SH-SY5Y (cell line): ENCODE data around the gene OR8G1.

Experiments
- GATA2 ChIP-seq: IDR thresholded peaks from 2 replicates; pipeline ENCODE4 v1.6.1; 2011; ENCODE audit warnings: mild to moderate bottlenecking, low read depth, low read length
- GATA3 ChIP-seq: IDR thresholded peaks from 2 replicates; pipeline ENCODE4 v1.6.1; 2011; ENCODE audit warnings: low read depth, mild to moderate bottlenecking, low read length, moderate library complexity

GRCh38 chr11:124195189-124195734 is 45.6 kb upstream of the OR8G1 start:
- TF ChIP-seq GATA3 (no peak), GATA2 (no peak)
